ENCODE measurements around the gene GPX7.

The GPX7 gene

GRCh38 chr1:52631759-52632331, 29.7 kb downstream of the GPX7 start:
- no peak overlapping the region for H2BK15ac ChIP-seq (ENCODE audit: low read depth, poor library complexity, severe bottlenecking)
- H4K91ac ChIP-seq (ENCODE audit: low read length): no peak overlapping the region
- H2BK120ac ChIP-seq (ENCODE audit: low read depth, low read length): no peak overlapping the region
- no peak overlapping the region for H3K18ac ChIP-seq (ENCODE audit: low read depth in 1 of 2, low read length in 2 of 2)
- no peak overlapping the region for H4K8ac ChIP-seq (ENCODE audit: low read length)
- H3K36me3 ChIP-seq (ENCODE audit: control insufficient read depth in 1 of 2, insufficient read depth in 2 of 2, low read depth in 1 of 2, low read length in 2 of 2): no peaks in the 10 kb centered on the region
- 72% methylated on average over 6 of the region's 8 CpGs for WGBS
- no peak overlapping the region for H3K14ac ChIP-seq (ENCODE audit: low read length in 2 of 2)
- no peak overlapping the region for H3K27ac ChIP-seq (ENCODE audit: low read length, poor library complexity, severe bottlenecking)
- no peak overlapping the region for H3K4me3 ChIP-seq (ENCODE audit: insufficient read depth in 1 of 2, low read depth in 1 of 2, low read length in 2 of 2)
- peaks cover 16% of the 10 kb centered on the region for H3K4me1 ChIP-seq (ENCODE audit: control insufficient read depth, insufficient read depth, low read depth, low read length)
- no peaks in the 10 kb centered on the region for H3K9me3 ChIP-seq (ENCODE audit: control insufficient read depth, low read length)
- no peak overlapping the region for H3K4ac ChIP-seq (ENCODE audit: low read depth in 1 of 2, low read length in 2 of 2)
- no peak overlapping the region for H2BK5ac ChIP-seq (ENCODE audit: low read depth, low read length, poor library complexity, severe bottlenecking)
- no peak overlapping the region for H3K4me2 ChIP-seq (ENCODE audit: low read length, poor library complexity, severe bottlenecking)
- H3K23ac ChIP-seq (ENCODE audit: low read length in 2 of 2): no peak overlapping the region
- peaks cover 30 to 59% of the 10 kb centered on the region in 2 experiments for H3K27me3 ChIP-seq (ENCODE audit: control insufficient read depth in 1 of 2, insufficient read depth in 1 of 2, low read length in 2 of 2)
- DNase-seq: no peak
- no peaks in the 10 kb centered on the region for H3K79me1 ChIP-seq (replicated peaks; ENCODE audit: low read length, poor library complexity, severe bottlenecking)
- no peak overlapping the region for H2BK12ac ChIP-seq (ENCODE audit: low read length in 2 of 2)
- H2AFZ ChIP-seq (ENCODE audit: low read depth, low read length): no peak overlapping the region
- no peak overlapping the region for H2AK5ac ChIP-seq (ENCODE audit: low read length, severe bottlenecking)
- H3K9ac ChIP-seq (ENCODE audit: low read length): no peak overlapping the region

- WGBS: 31% methylated on average over 23 of the region's 53 CpGs
Measured at GRCh38 chr1:52632732-52633290, 30.6 kb downstream of the GPX7 start, which contains the start of gene SHISAL2A. Gene SHISAL2A, plus strand, starts transcription at chr1:52633168. Its CDS starts 326 bp downstream, at chr1:52633494.

GRCh38 chr1:52633291-52633754, 31.2 kb downstream of the GPX7 start:
- no peaks in the 10 kb centered on the region for H3K36me3 ChIP-seq (ENCODE audit: control insufficient read depth in 1 of 2, insufficient read depth in 2 of 2, low read depth in 1 of 2, low read length in 2 of 2)
- WGBS: 8% methylated on average over 37 of the region's 52 CpGs
- no peak overlapping the region for H2BK120ac ChIP-seq (ENCODE audit: low read depth, low read length)
- no peak for DNase-seq
- peak overlapping the region; percentile 88 for H3K4me2 ChIP-seq (ENCODE audit: low read length, poor library complexity, severe bottlenecking)
- peak overlapping the region; percentile 10 to 75 for H3K23ac ChIP-seq (ENCODE audit: low read length in 2 of 2)
- H3K9ac ChIP-seq (ENCODE audit: low read length): no peak overlapping the region
- H3K79me1 ChIP-seq (replicated peaks; ENCODE audit: low read length, poor library complexity, severe bottlenecking): no peaks in the 10 kb centered on the region
- H3K14ac ChIP-seq (ENCODE audit: low read length in 2 of 2): peak overlapping the region in 1 of 2 experiments; percentile 9
- peak overlapping the region; percentile 3 for H2BK15ac ChIP-seq (ENCODE audit: low read depth, poor library complexity, severe bottlenecking)
- no peak overlapping the region for H2BK5ac ChIP-seq (ENCODE audit: low read depth, low read length, poor library complexity, severe bottlenecking)
- peaks cover 19% of the 10 kb centered on the region for H3K4me1 ChIP-seq (ENCODE audit: control insufficient read depth, insufficient read depth, low read depth, low read length)
- H2BK12ac ChIP-seq (ENCODE audit: low read length in 2 of 2): peak overlapping the region in 1 of 2 experiments; percentile 11
- peak overlapping the region in 1 of 2 experiments; percentile 29 for H3K4ac ChIP-seq (ENCODE audit: low read depth in 1 of 2, low read length in 2 of 2)
- no peak overlapping the region for H2AK5ac ChIP-seq (ENCODE audit: low read length, severe bottlenecking)
- peak overlapping the region; percentile 37 to 46 for H3K4me3 ChIP-seq (ENCODE audit: insufficient read depth in 1 of 2, low read depth in 1 of 2, low read length in 2 of 2)
- H2AFZ ChIP-seq (ENCODE audit: low read depth, low read length): no peak overlapping the region
- no peak overlapping the region for H3K27ac ChIP-seq (ENCODE audit: low read length, poor library complexity, severe bottlenecking)
- H3K27me3 ChIP-seq (ENCODE audit: control insufficient read depth in 1 of 2, insufficient read depth in 1 of 2, low read length in 2 of 2): peaks cover 26 to 74% of the 10 kb centered on the region in 2 experiments
- no peaks in the 10 kb centered on the region for H3K9me3 ChIP-seq (ENCODE audit: control insufficient read depth, low read length)
- H4K91ac ChIP-seq (ENCODE audit: low read length): peak overlapping the region; percentile 18
- H4K8ac ChIP-seq (ENCODE audit: low read length): no peak overlapping the region
- H3K18ac ChIP-seq (ENCODE audit: low read depth in 1 of 2, low read length in 2 of 2): peak overlapping the region in 1 of 2 experiments; percentile 16

More at GRCh38 chr1:52632732-52633290, 30.6 kb downstream of the GPX7 start, which contains the start of gene SHISAL2A:
- H2BK12ac ChIP-seq (ENCODE audit: low read length in 2 of 2): peak within 1 kb of the TSS in 1 of 2 experiments; percentile 29
- peak within 1 kb of the TSS in 1 of 2 experiments; percentile 35 for H3K14ac ChIP-seq (ENCODE audit: low read length in 2 of 2)
- H2BK5ac ChIP-seq (ENCODE audit: low read depth, low read length, poor library complexity, severe bottlenecking): no peak within 1 kb of the TSS
- H2AK5ac ChIP-seq (ENCODE audit: low read length, severe bottlenecking): no peak within 1 kb of the TSS
- H3K4me1 ChIP-seq (ENCODE audit: control insufficient read depth, insufficient read depth, low read depth, low read length): peaks cover 19% of the 10 kb centered on the region
- H2AFZ ChIP-seq (ENCODE audit: low read depth, low read length): peak within 1 kb of the TSS; percentile 54
- H3K9ac ChIP-seq (ENCODE audit: low read length): no peak within 1 kb of the TSS
- H3K79me1 ChIP-seq (replicated peaks; ENCODE audit: low read length, poor library complexity, severe bottlenecking): no peaks in the 10 kb centered on the region
- peak within 1 kb of the TSS; percentile 3 for H2BK15ac ChIP-seq (ENCODE audit: low read depth, poor library complexity, severe bottlenecking)
- H3K27ac ChIP-seq (ENCODE audit: low read length, poor library complexity, severe bottlenecking): no peak within 1 kb of the TSS
- H3K23ac ChIP-seq (ENCODE audit: low read length in 2 of 2): peak within 1 kb of the TSS; percentile 10 to 75
- peaks cover 26 to 69% of the 10 kb centered on the region in 2 experiments for H3K27me3 ChIP-seq (ENCODE audit: control insufficient read depth in 1 of 2, insufficient read depth in 1 of 2, low read length in 2 of 2)
- H3K4me3 ChIP-seq (ENCODE audit: insufficient read depth in 1 of 2, low read depth in 1 of 2, low read length in 2 of 2): peak within 1 kb of the TSS; percentile 37 to 47
- peak within 1 kb of the TSS; percentile 74 for H4K91ac ChIP-seq (ENCODE audit: low read length)
- H4K8ac ChIP-seq (ENCODE audit: low read length): peak within 1 kb of the TSS; percentile 47
- H3K9me3 ChIP-seq (ENCODE audit: control insufficient read depth, low read length): no peaks in the 10 kb centered on the region
- peak within 1 kb of the TSS in 1 of 2 experiments; percentile 29 for H3K4ac ChIP-seq (ENCODE audit: low read depth in 1 of 2, low read length in 2 of 2)
- no peaks in the 10 kb centered on the region for H3K36me3 ChIP-seq (ENCODE audit: control insufficient read depth in 1 of 2, insufficient read depth in 2 of 2, low read depth in 1 of 2, low read length in 2 of 2)
- no peak for DNase-seq
- H3K18ac ChIP-seq (ENCODE audit: low read depth in 1 of 2, low read length in 2 of 2): peak within 1 kb of the TSS; percentile 16 to 94
- H3K4me2 ChIP-seq (ENCODE audit: low read length, poor library complexity, severe bottlenecking): peak within 1 kb of the TSS; percentile 88
- no peak within 1 kb of the TSS for H2BK120ac ChIP-seq (ENCODE audit: low read depth, low read length)

- 96% methylated on average over 3 of the region's 4 CpGs for WGBS
- Histone ChIP-seq H4K8ac (ENCODE audit: low read length) (no peak overlapping the region), H3K9me3 (ENCODE audit: control insufficient read depth, low read length) (no peaks in the 10 kb centered on the region)
Measured at GRCh38 chr1:52634111-52634510, 31.9 kb downstream of the GPX7 start.

More at GRCh38 chr1:52634111-52634510, 31.9 kb downstream of the GPX7 start:
- H3K36me3 ChIP-seq (ENCODE audit: control insufficient read depth in 1 of 2, insufficient read depth in 2 of 2, low read depth in 1 of 2, low read length in 2 of 2): no peaks in the 10 kb centered on the region
- no peak overlapping the region for H3K4ac ChIP-seq (ENCODE audit: low read depth in 1 of 2, low read length in 2 of 2)
- no peak overlapping the region for H2BK5ac ChIP-seq (ENCODE audit: low read depth, low read length, poor library complexity, severe bottlenecking)
- no peak overlapping the region for H3K23ac ChIP-seq (ENCODE audit: low read length in 2 of 2)
- H3K4me2 ChIP-seq (ENCODE audit: low read length, poor library complexity, severe bottlenecking): no peak overlapping the region
- H3K9ac ChIP-seq (ENCODE audit: low read length): no peak overlapping the region
- no peak overlapping the region for H3K18ac ChIP-seq (ENCODE audit: low read depth in 1 of 2, low read length in 2 of 2)
- H3K27ac ChIP-seq (ENCODE audit: low read length, poor library complexity, severe bottlenecking): no peak overlapping the region
- H2BK12ac ChIP-seq (ENCODE audit: low read length in 2 of 2): no peak overlapping the region
- H2AFZ ChIP-seq (ENCODE audit: low read depth, low read length): no peak overlapping the region
- no peak overlapping the region for H2BK15ac ChIP-seq (ENCODE audit: low read depth, poor library complexity, severe bottlenecking)
- no peak overlapping the region for H3K14ac ChIP-seq (ENCODE audit: low read length in 2 of 2)
- no peak overlapping the region for H3K4me3 ChIP-seq (ENCODE audit: insufficient read depth in 1 of 2, low read depth in 1 of 2, low read length in 2 of 2)
- DNase-seq: no peak
- peaks cover 29 to 76% of the 10 kb centered on the region in 2 experiments for H3K27me3 ChIP-seq (ENCODE audit: control insufficient read depth in 1 of 2, insufficient read depth in 1 of 2, low read length in 2 of 2)
- H2BK120ac ChIP-seq (ENCODE audit: low read depth, low read length): no peak overlapping the region
- H3K79me1 ChIP-seq (replicated peaks; ENCODE audit: low read length, poor library complexity, severe bottlenecking): no peaks in the 10 kb centered on the region
- H3K4me1 ChIP-seq (ENCODE audit: control insufficient read depth, insufficient read depth, low read depth, low read length): peaks cover 19% of the 10 kb centered on the region
- no peak overlapping the region for H4K91ac ChIP-seq (ENCODE audit: low read length)
- H2AK5ac ChIP-seq (ENCODE audit: low read length, severe bottlenecking): no peak overlapping the region
